NOMO-1 (cell line): ENCODE results near the gene LRRN2.

ENCODE experiments used
- DNase-seq, 2 experiments: peaks; one replicate each; lab custom pipeline; 2025; ENCODE audit not compliant: unreplicated experiment in 2 of 2; lab: John Stamatoyannopoulos, UW

The LRRN2 gene

DNA sequence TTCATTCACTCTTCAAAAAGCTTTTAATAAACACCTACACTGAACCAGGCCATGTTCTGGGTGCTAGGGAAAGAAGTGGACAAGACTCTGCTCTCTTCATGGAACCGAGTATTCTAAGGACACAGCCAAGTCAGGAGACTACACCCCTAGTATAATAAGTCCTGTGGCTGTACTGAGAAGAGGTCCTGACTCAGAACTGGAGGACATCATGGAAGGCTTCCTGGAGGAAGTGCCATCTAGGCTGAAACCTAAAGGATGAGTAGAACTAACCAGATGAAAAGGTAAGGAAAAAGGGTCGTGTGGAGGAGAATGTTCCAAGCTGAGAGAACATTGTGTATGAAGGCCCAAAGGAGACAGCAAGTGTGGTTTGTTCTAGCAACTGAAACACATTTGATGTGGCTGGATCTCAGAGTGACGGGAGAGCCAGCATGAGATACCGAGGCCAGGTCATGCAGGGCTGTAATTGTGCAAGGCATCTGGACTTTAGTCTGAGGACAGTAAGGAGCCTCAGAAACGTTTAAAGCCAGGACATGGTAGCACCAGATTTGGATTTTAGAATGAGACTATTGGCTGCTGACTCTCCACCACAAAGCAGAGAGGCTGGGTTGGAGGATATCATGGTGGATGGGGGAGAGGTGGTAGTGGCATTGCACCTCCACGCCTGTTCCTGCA is 82.5 kb downstream of the LRRN2 start:
- no peak for DNase-seq

- no peak for DNase-seq
Observed at GRCh38 chr1:204602111-204602579, 83.4 kb downstream of the LRRN2 start.

DNA sequence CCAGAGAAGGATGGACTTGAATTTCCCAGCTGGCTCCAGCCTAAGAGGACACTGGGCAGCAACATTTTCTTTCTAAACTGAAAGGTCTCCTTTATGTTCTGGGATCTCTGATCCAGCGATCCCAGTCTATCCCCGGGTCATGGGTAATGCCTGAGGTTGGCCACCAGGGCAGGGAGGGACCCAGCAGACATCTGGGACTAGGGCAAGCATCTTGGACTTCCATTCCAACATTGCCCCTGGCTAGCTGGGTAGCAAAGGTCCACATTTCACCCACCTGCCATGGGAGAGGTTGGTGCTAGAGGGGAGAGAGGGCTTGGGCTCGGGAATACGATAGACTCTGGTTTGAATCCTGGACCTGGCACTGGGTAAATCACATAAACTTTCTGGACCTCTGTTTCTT is 84.6 kb downstream of the LRRN2 start:
- DNase-seq, result no peak

GRCh38 chr1:204600203-204600602 is 85.3 kb downstream of the LRRN2 start:
- no peak for DNase-seq

GRCh38 chr1:204599596-204599995 is 85.9 kb downstream of the LRRN2 start:
- DNase-seq, result no peak

GRCh38 chr1:204599098-204599497 is 86.4 kb downstream of the LRRN2 start:
- DNase-seq, result no peak

GRCh38 chr1:204598319-204598969 is 87.1 kb downstream of the LRRN2 start:
- DNase-seq, result peak in 1 of 2 experiments; percentile 76

GRCh38 chr1:204592246-204592948 is 93.1 kb downstream of the LRRN2 start:
- no peak for DNase-seq

GRCh38 chr1:204591473-204592090 is 94.0 kb downstream of the LRRN2 start:
- DNase-seq, result no peak

DNA sequence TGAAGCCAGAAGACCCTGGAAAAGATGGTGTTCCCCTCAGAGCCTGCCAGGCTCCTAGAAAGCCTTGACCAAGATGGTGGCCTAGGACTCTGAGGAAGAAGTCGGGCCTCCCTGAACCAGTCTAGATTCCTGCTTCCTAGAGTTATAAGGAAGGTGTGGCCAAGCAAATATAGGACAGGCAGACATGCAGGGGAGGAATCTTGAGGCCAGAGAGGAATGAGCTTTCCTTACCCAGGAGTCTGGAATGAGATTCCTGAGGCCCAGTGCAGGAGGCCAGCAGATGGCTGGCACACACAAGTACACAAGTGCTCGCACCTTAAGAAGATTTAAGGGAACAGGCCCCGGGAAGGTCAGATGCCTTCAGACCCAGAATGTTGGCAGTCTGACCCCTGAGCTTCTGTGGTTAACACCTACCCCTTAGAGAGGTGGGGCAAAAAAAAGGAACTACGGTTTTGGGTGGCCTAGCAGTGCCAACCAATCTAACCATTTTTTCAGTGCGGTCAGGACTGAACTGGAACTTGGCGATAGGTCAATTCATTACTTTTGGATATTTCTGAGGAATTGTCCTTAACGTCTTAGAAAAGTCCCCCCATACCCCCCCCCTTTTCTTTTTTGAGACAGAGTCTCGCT is 96.0 kb downstream of the LRRN2 start:
- no peak for DNase-seq

DNA sequence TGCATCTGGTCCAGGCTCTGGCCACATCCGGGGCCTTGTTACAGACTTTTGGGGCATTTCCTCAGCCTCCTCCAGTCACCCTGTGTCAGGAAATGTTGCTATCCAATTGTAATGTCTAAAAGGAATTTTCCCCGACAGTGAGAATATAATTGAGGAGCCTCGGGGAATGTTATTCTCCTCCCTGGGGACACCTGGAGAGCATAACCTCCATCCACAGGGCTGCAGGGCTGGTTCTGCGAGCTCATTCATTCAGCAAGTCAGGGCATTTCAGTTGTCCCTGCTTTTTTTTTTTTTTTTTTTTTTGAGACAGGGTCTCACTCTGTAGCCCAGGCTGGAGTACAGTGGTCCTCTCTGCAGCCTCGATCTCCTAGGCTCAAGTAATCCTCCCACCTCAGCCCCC is 96.7 kb downstream of the LRRN2 start:
- no peak for DNase-seq

DNA sequence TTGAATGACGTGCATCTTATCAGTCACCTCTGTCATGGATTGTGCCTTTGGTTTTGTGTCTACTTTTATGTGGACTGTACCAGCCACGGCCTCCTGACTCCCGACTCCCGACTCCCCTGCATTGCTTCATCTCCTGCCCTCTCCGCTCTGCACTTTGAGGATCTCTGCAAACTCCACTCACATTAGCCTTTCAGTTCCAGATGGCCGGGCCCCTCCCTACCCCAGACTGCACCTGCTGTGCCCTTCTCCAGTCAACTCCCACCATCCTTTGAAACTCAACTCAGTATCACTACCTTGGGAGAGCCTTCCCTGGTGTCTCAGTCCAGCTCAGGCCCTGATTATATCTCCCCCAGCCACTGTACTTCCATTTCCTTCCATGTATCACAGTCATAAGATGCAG is 97.9 kb downstream of the LRRN2 start:
- DNase-seq, result no peak

DNA sequence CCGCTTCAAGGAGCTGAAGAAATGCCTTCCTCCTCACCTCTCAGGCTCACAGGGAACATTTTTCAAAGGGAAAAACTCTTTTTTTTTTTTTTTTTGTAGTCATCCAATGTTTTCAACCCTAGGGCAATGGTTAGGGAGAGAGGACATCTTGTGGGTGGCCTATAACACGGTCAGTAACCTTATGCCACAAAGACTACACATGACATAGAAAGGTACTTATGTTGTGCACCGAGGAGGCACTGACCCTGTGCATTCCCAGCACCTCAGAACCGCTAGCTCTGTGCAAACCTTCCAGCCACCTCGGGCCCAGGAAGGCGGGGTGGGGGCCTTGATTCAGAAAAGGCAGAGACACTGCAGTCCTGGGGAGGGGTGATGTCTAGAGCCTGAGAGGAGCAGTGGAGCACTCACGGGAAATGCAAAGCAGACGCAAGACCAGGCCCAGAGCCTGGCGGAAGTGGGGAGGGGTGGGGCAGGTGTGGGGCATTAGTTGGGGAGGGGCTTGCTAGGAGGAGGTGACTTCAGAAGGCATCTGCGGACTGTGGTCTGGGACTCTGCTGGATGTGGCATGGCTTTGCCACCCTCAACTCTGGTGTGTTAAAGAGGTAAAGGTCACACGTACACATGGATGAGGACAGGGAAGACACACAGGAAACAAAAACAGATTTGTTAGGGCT is 100.7 kb downstream of the LRRN2 start:
- DNase-seq, result no peak

GRCh38 chr1:204583909-204584632 is 101.5 kb downstream of the LRRN2 start:
- peak in 1 of 2 experiments; percentile 1 for DNase-seq

DNA sequence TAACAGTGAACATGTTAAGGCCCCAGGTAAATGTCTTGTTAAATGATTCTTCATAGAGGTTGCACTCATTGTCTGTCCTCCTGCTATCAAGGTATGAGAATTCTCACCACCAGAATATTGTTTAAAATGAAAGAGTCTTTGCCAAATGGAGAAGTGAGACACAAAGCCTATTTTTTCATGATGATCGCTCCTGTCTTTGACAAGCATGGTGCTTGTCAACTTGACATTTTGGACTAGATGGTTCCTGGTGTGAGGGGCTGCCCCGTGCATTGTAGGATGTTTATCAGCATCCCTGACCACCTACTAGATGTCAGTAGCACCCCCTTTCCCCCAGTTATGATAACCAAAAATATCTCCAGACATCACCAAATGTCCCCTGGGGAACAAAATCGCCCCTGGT is 103.8 kb downstream of the LRRN2 start:
- no peak for DNase-seq

- no peak for DNase-seq
Observed at GRCh38 chr1:204580862-204581261, 104.7 kb downstream of the LRRN2 start.

DNA sequence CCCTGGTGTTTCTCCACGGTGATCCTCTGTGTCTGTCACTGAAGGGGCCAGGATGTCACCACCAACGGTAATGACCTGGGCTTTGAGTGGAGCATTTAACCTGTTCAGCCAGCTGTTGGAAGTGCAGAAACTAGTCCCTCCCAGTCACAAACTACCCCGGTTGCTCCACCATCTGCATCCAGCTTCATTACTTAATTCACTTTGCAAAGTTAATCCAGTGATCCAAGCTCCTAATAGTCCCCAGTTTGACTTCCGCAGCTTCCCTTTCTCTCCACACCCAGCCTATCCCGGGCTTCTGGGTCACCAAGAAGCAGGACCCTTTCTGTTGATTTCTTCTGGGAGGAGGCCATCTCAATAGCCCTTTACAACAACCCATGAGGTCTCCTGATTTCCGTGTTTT is 105.9 kb downstream of the LRRN2 start:
- DNase-seq, result no peak

DNA sequence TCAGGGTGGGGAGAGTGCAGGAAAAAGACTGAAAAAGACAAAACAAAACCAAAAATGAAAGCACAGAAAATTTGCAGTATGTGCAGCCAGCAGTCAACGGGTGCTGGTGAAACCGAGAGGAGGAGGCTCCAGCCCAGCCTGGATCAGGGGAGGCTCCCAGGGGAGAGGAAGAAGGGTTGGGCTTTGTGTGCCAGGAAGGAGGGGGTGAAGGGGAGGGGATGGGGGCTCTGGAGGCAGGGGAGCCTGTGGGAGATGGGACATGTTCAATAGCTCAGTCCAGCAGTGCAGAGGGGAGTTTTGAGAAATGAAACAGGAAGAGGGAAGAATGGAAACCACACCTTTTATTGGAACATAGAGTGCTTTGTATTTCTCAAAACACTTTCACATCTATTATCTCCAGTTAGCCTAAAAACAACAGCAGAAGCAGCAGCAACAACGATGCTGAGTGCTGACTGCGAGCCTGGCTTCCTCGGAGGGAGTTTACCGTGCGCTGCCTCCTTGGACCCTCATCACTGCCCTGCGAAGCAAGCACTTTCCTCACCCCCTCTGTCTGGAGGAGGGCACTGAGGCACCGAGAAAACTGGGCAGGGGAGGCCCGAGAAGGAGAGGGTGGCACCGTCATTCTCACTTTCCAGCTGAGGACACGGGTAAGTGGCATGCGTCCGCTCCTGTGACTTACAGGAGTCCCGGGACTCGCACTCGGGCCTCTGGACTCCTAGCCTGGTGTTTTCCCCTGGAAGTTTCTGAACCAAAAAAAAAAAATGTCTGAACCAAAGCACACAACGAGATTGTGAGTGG is 106.5 kb downstream of the LRRN2 start:
- peak; percentile 15 to 78 for DNase-seq
